ENCODE measurements around the gene OPN3.

OPN3 gene

GRCh38 chr1:241557551-241558193, 82.5 kb downstream of the OPN3 start:
- TF ChIP-seq CTCF (conservative IDR thresholded peaks at IDR 0.05), result no peak
- TF ChIP-seq ZFX (IDR thresholded peaks at IDR 0.05), result no peak
- H3K27ac ChIP-seq, result no peak overlapping the region

GRCh38 chr1:241557031-241557430, 83.1 kb downstream of the OPN3 start:
- H3K27ac ChIP-seq, result no peak overlapping the region
- TF ChIP-seq CTCF (conservative IDR thresholded peaks at IDR 0.05) (no peak), ZFX (IDR thresholded peaks at IDR 0.05) (no peak)

- TF ChIP-seq ZFX (IDR thresholded peaks at IDR 0.05) (no peak), CTCF (conservative IDR thresholded peaks at IDR 0.05) (no peak)
- no peak overlapping the region for H3K27ac ChIP-seq
These were observed 84.6 kb downstream of the OPN3 start for GRCh38 chr1:241555526-241555925.

GRCh38 chr1:241553886-241554592, 86.1 kb downstream of the OPN3 start:
- TF ChIP-seq ZFX (IDR thresholded peaks at IDR 0.05) (no peak), CTCF (conservative IDR thresholded peaks at IDR 0.05) (no peak)
- H3K27ac ChIP-seq, result no peak overlapping the region

- TF ChIP-seq CTCF (conservative IDR thresholded peaks at IDR 0.05) (no peak), ZFX (IDR thresholded peaks at IDR 0.05) (no peak)
- H3K27ac ChIP-seq, result no peak overlapping the region
These were observed 88.2 kb downstream of the OPN3 start for GRCh38 chr1:241551759-241552638.

- no peak overlapping the region for H3K27ac ChIP-seq
- no peak for TF ChIP-seq ZFX (IDR thresholded peaks at IDR 0.05)
These were observed 89.9 kb downstream of the OPN3 start for GRCh38 chr1:241550318-241550717.

GRCh38 chr1:241548008-241548407, 92.2 kb downstream of the OPN3 start:
- TF ChIP-seq CTCF (conservative IDR thresholded peaks at IDR 0.05) (no peak), ZFX (IDR thresholded peaks at IDR 0.05) (no peak)
- no peak overlapping the region for H3K27ac ChIP-seq

Measured in C4-2B (cell line).